HG03565 (cell line): ENCODE measurements around the gene TRIM64C.
"Not testable (repeated sequence)": the region's sequence is repeated elsewhere in the genome, so short reads cannot be mapped to it uniquely, and the experiment has no call there.

Experiments
- ATAC-seq: cut with Tn5 transposase; IDR thresholded peaks from one replicate; pipeline ENCODE4 v1.9.1; 2021; ENCODE audit warnings: mild to moderate bottlenecking, moderate library complexity; ENCODE audit not compliant: unreplicated experiment

TRIM64C gene

GRCh38 chr11:49059012-49059411 is at the start of gene TRIM64C:
TSS of gene TRIM64C (minus strand) at chr11:49059112. CDS start at chr11:49059112, 0 bp downstream.
- ATAC-seq: not testable (repeated sequence)

DNA sequence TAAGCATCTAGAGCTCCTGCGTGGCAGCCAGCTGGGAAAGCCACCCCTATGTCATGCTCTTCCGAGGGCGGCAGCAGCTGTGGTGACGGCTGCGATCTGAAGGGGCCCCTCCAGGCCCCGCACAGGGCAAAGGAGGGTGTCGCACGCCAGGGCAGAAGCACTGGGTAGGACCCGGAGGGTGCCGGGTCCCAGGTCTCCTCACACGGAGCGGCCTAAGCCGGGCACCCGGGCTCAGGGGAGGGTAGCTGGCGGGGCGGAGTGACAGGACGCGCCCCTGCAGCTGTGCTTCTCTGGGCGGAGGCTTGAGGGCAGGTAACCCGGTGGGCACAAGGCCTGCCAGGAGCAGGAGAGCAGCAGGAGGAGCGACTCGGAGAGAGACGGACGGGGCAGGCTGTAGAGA is 43.4 kb upstream of the TRIM64C start:
- not testable (repeated sequence) for ATAC-seq

- ATAC-seq: not testable (repeated sequence)
Observed at GRCh38 chr11:49069897-49070296, 11.0 kb upstream of the TRIM64C start.

DNA sequence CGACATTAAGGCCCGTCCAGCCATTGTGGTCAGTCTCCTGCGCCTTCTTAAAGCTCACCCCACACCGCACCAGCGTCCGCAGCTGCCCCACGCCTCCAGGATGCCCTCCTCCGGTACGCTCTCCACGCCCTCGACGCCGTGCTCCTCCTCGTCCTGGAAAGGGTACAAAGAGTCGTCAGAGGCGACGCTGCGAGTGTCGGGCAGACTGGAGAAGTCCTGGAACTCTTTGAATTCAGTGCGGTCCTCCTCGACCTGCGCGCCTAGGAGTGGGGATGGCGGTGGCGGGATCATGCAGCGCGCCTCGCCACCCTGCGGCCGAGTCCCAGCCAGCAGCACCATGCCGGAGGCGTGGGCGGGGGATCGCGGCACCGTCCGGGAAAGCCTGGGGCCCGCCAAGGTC is 9.1 kb downstream of the TRIM64C start:
- ATAC-seq: not testable (repeated sequence)

DNA sequence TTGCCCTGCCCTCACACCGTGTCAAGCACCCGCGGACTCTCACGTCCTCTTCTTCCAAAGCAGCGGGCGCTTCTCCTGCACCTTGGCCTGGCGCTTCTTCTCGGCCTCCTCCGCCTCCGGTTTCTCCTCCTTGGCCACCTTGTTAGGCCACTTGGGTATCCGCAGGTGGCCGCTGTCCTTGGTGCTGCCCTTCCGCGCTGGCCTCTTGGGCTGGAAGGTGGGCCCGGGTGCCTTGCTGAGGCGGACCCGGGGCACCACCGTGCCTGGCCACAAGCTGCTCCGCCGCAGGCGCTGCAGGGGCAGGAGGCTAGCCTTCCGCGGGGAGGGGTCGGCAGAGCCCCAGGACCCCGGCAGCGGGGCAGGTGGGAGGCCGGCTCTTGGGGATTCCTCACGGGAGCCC is 10.7 kb downstream of the TRIM64C start:
- not testable (repeated sequence) for ATAC-seq

DNA sequence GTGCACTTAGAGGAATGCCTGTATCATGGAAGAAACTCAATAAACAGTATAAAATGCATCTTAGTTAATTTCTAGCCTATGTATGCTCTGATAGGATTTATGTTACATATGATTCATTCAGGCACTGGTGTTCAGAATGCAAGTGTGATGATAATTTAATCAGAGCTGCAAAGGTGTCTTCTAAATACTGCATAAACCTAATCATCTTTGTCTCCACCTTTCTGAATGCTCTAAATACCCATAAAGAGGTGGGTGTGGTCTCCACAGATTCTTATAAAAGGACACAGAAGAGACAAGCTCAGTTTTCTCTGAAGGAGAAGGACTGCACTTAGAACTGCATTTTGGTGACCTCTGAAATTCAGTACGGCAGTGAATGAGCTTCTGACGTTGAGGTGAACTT is 30.4 kb downstream of the TRIM64C start, which contains the start of gene TRIM49B:
Gene TRIM49B, plus strand, starts transcription at position 301 of the 400 bp plus-strand sequence. CDS start 2,777 bp downstream, outside the sequence.
- ATAC-seq: not testable (repeated sequence)
